Esophagus squamous epithelium (tissue), 5 donors: ENCODE results near the gene ELF2. TPM values are rescaled to one million over a fixed set of nuclear protein-coding genes. Genes with fewer than 3 reads are reported as not detected.

Experiments used
- DNase-seq: peaks from one replicate; lab custom pipeline; 2025; lab: John Stamatoyannopoulos, UW
- H3K27ac ChIP-seq, 4 donors: fragments of 200-600 bp; sonication (generic); one replicate each; pipeline ENCODE4 v1.5.1; 2016 to 2019; ENCODE audit warnings: mild to moderate bottlenecking in 1 of 4
- H3K27me3 ChIP-seq, 4 donors: fragments of 200-600 bp; sonication (generic); 1 replicate in 3 of 4; 2 replicates in 1 of 4; pipeline versions ENCODE4 v1.5.1 to v1.6.0; 2017 to 2021; ENCODE audit warnings: antibody characterized with exemption in 1 of 4
- H3K36me3 ChIP-seq, 3 donors: fragments of 200-600 bp; sonication (generic); one replicate each; pipeline ENCODE4 v1.5.1; 2016 to 2019
- H3K4me1 ChIP-seq, 3 donors: fragments of 200-600 bp; sonication (generic); one replicate each; pipeline ENCODE4 v1.5.1; 2017 to 2019
- H3K4me3 ChIP-seq, 4 donors: fragments of 200-600 bp; sonication (generic); 1 replicate in 3 of 4; 2 replicates in 1 of 4; pipeline ENCODE4 v1.5.1; 2016 to 2019; ENCODE audit warnings: mild to moderate bottlenecking in 2 of 4, moderate library complexity in 1 of 4
- H3K9me3 ChIP-seq, 3 donors: fragments of 200-600 bp; sonication (generic); one replicate each; pipeline ENCODE4 v1.5.1; 2016 to 2019
- POLR2A ChIP-seq, 4 donors: fragments of 450-650 bp; IDR thresholded peaks; one replicate each; pipeline ENCODE4 v1.6.1; 2017; ENCODE audit warnings: antibody characterized with exemption in 4 of 4, mild to moderate bottlenecking in 4 of 4, moderate library complexity in 3 of 4
- WGBS, 2 donors: methylation state at CpG; one replicate each; pipeline ENCODE4 v1.1.5; 2018; 5-methylcytosine and 5-hydroxymethylcytosine counted together
- intact Hi-C: fragments of 100-400 bp; cut with DNase I; formaldehyde crosslinking; loops from one replicate; pipeline ENCODE4 v1.15.0; 2022
- total RNA-seq, 4 donors: library from RNA; depleted of rRNA; stranded (reverse); fragments of >200 nt; gene quantifications; one replicate each; pipeline ENCODE4 v1.1.0, GENCODE V29; 2016
- TF ChIP-seq, protein P1 (sequence below), 6 experiments: fragments of 450-650 bp in 4 of 6; fragments of 200-600 bp in 2 of 6; sonication (generic) in 2 of 6; IDR thresholded peaks; one replicate each; pipeline ENCODE4 v1.5.1; 2016 to 2019; ENCODE audit warnings: antibody characterized with exemption in 6 of 6, mild to moderate bottlenecking in 4 of 6, moderate library complexity in 4 of 6
- donor health status: DM: yes; HTN: yes; CAD: no.

ELF2 gene
- total RNA-seq, 4 donors from 2014 or later = 17.6 to 47.3 (median 22.1) TPM

DNA sequence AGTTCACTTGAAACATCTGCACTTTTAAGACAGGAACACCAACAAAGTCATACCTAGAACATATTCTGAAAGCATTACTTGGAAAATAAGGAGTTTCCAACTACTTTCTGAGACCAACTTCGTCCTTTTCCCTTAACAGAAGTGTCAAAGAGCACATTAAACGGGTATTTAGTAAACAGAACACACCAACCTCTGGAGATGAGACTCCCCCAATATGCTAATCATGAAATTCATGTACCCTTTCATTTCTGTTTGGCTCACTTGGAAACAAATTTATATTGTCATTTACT is 92.3 kb downstream of the ELF2 start:
- WGBS, 2 donors = 0% methylated on average over 2 of the region's 2 CpGs

DNA sequence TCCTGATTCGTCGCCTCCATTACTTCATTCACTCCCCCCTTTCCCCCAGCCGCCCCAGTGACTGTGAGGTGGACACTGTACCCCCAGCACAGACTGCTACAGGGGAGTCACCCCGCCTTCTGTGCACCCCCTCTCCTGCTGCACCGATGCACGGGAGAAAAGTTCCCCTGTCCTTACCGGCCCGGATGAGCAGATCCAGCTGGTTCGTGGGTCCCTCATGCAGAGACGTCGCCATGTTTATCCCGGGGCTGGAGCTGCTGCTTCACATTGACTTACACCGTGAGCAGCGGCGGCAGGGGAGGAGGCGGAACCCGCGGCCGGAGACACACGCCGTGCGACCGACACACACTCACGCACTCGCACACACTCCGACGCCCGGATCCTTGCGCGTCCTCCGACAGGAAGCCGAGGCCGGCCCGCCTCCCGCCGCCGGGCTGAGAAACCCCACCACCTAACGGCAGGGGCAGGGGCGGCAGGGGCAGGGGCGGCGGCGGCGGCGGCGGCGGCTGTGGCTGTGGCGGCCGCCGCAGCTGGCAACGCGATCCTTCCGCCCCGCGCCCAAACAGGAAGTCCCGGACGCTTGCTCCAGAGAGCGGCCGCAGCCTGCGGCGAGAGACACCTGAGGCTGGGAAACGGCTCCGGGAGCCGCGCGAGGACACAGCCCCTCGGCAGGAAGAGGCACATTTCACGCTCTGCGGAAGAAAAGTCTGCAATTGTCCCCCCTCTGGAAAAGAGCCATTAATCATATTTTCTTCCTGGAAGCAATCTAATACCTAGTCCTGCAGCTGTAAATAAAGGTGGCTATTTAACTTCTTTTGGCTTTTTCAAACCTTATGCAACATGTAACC is 92.8 kb downstream of the ELF2 start:
- H3K9me3 ChIP-seq = no peaks in the 10 kb centered on the region
- H3K4me1 ChIP-seq = peaks cover 0 to 48% (median 20%) of the 10 kb centered on the region in 3 donors
- intact Hi-C loops = loop anchor here (10.0 kb wide), 1 partner anchor 49 kb away; no protein-coding TSS in a partner anchor
- 0% methylated on average over 9 to 16 of the region's 68 CpGs for WGBS, 2 donors
- H3K4me3 ChIP-seq = peak overlapping the region; percentile 55 to 97 (median 76)
- H3K36me3 ChIP-seq = no peaks in the 10 kb centered on the region
- peak; percentile 64 for DNase-seq
- TF ChIP-seq POLR2A (IDR thresholded peaks at IDR 0.05) = peak in 3 of 4 donors; percentile 5 to 58 (median 55)
- TF ChIP-seq, protein P1, sequence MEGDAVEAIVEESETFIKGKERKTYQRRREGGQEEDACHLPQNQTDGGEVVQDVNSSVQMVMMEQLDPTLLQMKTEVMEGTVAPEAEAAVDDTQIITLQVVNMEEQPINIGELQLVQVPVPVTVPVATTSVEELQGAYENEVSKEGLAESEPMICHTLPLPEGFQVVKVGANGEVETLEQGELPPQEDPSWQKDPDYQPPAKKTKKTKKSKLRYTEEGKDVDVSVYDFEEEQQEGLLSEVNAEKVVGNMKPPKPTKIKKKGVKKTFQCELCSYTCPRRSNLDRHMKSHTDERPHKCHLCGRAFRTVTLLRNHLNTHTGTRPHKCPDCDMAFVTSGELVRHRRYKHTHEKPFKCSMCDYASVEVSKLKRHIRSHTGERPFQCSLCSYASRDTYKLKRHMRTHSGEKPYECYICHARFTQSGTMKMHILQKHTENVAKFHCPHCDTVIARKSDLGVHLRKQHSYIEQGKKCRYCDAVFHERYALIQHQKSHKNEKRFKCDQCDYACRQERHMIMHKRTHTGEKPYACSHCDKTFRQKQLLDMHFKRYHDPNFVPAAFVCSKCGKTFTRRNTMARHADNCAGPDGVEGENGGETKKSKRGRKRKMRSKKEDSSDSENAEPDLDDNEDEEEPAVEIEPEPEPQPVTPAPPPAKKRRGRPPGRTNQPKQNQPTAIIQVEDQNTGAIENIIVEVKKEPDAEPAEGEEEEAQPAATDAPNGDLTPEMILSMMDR (IDR thresholded peaks at IDR 0.05) = peak in 5 of 6 experiments; percentile 3 to 22 (median 12)
- H3K27me3 ChIP-seq = no peaks in the 10 kb centered on the region
- peak overlapping the region; percentile 88 to 99 (median 96) for H3K27ac ChIP-seq

More for the DNA sequence above, 92.3 kb downstream of the ELF2 start:
- Histone ChIP-seq H3K9me3 (no peaks in the 10 kb centered on the region), H3K27ac (peak overlapping the region; percentile 88 to 99 (median 96)), H3K4me3 (peak overlapping the region; percentile 55 to 97 (median 76)), H3K27me3 (no peaks in the 10 kb centered on the region), H3K36me3 (no peaks in the 10 kb centered on the region), H3K4me1 (peaks cover 0 to 42% (median 20%) of the 10 kb centered on the region in 3 donors)
- TF ChIP-seq, protein P1 (IDR thresholded peaks at IDR 0.05) = no peak
- intact Hi-C loops = loop anchor here (10.0 kb wide), 1 partner anchor 50 kb away; no protein-coding TSS in a partner anchor
- DNase-seq = no peak

DNA sequence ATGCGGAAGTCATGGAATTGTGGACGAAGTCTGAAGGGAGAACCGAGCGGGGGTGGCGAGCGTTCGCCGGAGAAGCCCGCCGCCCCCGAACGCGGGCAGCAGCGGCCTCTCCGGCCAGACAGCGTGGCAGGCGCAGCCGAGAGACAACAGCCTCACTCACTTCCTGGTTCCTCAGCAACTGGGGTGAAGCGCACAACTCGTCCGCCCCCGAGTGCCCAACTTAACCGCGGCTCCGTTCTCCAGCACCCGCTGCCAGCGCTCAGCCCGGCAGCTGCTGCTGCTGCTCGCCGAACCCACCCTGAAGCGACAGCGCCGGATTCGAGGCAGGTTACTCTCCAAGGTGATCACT is 93.4 kb downstream of the ELF2 start:
- Histone ChIP-seq H3K9me3 (no peaks in the 10 kb centered on the region), H3K4me3 (peak overlapping the region; percentile 55 to 97 (median 76)), H3K27me3 (no peaks in the 10 kb centered on the region), H3K36me3 (no peaks in the 10 kb centered on the region), H3K27ac (peak overlapping the region; percentile 88 to 99 (median 96)), H3K4me1 (peaks cover 0 to 54% (median 20%) of the 10 kb centered on the region in 3 donors)
- intact Hi-C loops = loop anchor here (10.0 kb wide), 1 partner anchor 49 kb away; no protein-coding TSS in a partner anchor
- WGBS, 2 donors = 0% methylated on average over 5 to 31 of the region's 34 CpGs
- no peak for DNase-seq
- no peak for TF ChIP-seq POLR2A (IDR thresholded peaks at IDR 0.05)
- TF ChIP-seq, protein P1 (IDR thresholded peaks at IDR 0.05) = no peak

DNA sequence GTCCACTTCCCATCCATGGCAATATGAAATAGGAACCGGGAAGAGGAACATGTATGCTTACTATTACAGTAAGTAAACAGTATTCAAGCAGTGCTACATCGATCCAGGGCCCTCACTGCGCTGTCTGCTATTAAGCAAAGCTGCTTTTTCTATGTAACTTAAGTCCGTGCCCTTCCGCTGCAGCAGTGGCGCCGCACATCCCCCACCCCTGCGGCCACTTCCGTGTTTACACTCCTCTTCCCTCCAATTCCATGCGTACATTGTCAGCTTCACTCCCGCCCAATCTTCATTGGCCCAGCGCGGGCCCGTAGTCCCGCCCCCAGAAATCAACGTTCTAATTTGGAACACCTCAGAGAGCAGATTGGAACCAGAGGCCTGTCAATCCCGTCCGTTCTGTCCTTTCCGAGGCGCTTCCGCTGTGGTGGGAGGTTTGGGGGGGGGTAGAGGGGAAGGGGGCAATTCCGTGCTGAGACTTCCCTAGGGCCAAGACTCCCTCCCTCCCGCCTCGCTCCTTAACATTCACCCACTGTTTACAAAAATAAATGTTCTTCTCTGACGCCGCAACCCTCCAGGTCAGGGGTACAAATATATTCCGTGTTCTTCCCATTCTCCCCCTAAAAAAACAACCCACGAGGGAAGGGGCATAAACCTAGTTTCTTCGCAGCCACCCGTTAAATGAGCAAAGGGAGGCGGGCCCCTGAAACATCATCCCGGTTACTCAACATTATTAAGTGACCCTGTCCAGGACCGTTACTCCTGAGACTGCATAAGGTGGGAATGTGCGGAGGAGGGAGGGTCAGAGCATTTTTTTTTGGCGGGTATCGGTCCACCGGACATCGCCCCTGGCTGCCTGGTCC is 94.0 kb downstream of the ELF2 start:
- 1% methylated on average over 18 to 23 of the region's 38 CpGs for WGBS, 2 donors
- H3K27me3 ChIP-seq = no peaks in the 10 kb centered on the region
- H3K9me3 ChIP-seq = no peaks in the 10 kb centered on the region
- peaks cover 0 to 60% (median 20%) of the 10 kb centered on the region in 3 donors for H3K4me1 ChIP-seq
- no peaks in the 10 kb centered on the region for H3K36me3 ChIP-seq
- H3K27ac ChIP-seq = peak overlapping the region; percentile 88 to 99 (median 96)
- peak; percentile 73 for DNase-seq
- intact Hi-C loops = loop anchor here (10.0 kb wide), 1 partner anchor 48 kb away; no protein-coding TSS in a partner anchor
- peak overlapping the region; percentile 55 to 97 (median 76) for H3K4me3 ChIP-seq
- TF ChIP-seq POLR2A (IDR thresholded peaks at IDR 0.05) = peak in 2 of 4 donors; percentile 16 to 38
- TF ChIP-seq, protein P1 (IDR thresholded peaks at IDR 0.05) = peak in 2 of 6 experiments; percentile 24 to 25
